Regular cardiac myocyte (primary cell): ENCODE data around the gene CGRRF1. TPM values are rescaled to one million over a fixed set of nuclear protein-coding genes. Genes with fewer than 3 reads are reported as not detected.

Source experiments
- total RNA-seq: library from RNA; depleted of rRNA; stranded (reverse); fragments of >200 nt; gene quantifications from 2 replicates; pipeline ENCODE4 v1.2.3, GENCODE V29; 2014

CGRRF1 gene, protein sequence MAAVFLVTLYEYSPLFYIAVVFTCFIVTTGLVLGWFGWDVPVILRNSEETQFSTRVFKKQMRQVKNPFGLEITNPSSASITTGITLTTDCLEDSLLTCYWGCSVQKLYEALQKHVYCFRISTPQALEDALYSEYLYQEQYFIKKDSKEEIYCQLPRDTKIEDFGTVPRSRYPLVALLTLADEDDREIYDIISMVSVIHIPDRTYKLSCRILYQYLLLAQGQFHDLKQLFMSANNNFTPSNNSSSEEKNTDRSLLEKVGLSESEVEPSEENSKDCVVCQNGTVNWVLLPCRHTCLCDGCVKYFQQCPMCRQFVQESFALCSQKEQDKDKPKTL
- total RNA-seq, result 15.0 and 25.1 TPM in 2 replicates

DNA sequence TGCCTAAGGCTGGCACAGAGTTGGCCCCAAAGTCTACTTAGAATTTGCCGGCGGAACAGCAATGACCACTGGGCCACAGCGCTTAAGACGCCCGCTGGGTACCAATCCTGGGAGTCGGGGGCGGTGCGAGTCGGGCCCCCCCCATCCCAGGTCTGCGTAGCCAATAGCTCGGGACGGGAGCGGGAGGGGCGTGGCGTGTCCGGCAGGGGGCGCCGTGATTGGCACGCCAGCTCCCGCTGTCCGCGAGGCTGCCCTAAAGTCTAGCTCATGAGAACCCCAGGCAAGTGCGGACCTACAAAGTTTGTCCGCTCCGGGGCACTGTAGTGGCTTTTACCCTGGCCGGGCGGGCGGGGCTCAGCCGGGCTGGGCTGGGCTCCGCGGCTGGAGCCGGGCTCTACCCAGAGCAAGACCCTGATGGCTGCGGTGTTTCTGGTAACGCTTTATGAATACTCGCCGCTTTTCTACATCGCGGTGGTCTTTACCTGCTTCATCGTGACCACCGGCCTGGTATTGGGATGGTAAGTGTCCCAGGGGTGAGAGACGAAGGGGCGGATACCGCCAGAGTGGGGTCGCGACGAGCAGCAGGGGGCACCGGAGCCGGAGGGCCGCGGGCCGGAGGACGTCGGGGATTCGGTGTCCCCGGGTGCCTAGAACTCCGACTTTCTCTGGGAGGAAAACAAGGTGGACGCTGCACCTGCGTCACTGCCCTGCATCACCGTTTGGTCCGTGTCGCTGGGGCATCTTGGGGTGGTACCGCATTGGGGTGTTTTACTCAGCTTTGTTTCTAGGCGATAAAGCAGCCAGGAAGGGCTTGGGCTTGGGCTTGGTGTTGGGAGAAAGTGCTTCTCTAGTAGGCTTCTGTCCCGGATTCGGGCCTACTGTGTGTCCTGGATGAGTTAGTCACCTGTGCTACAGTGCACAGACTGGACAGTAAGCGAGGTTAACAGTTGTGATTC, at the start of gene CGRRF1:
CGRRF1 (plus strand) TSS at position 361 of the 956 bp plus-strand sequence; CDS start at position 415, 54 bp downstream.

DNA sequence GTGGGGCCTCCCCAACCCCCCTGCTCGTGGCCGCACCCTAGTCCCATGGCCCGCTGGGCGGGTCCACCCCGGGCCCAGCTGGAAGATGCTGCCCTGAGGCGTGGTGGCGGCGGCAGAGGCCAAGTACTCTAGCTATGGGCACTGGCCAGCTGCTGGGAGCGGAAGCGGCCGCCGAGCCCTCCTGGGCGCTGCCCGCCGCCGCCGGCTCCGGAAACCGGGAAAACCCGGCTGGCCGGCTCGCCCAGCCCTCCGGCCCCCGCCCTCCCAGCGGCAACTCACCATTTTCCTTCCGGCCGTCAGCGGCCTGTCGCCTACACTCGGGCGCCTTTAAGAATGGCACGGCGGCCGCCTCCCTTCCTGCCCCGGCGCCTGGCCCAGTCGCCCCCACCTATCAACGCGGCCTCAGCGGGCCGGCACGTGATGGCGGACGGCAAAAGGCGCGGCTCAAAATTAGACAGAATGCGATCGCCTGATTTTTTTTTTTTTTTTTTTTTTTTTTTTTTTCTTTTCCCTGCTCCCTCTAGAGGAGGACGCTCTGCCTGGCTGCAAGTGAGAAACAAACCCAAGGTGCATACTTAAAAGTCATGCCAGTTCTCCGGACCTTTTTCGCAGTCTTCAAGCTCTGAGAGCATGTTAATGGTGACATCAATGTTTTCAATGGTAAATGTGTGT, 20.9 kb upstream of the CGRRF1 start, which contains the start of gene GMFB:
GMFB (minus strand) TSS at position 335 of the 672 bp plus-strand sequence; CDS start at position 282, 53 bp downstream.

DNA sequence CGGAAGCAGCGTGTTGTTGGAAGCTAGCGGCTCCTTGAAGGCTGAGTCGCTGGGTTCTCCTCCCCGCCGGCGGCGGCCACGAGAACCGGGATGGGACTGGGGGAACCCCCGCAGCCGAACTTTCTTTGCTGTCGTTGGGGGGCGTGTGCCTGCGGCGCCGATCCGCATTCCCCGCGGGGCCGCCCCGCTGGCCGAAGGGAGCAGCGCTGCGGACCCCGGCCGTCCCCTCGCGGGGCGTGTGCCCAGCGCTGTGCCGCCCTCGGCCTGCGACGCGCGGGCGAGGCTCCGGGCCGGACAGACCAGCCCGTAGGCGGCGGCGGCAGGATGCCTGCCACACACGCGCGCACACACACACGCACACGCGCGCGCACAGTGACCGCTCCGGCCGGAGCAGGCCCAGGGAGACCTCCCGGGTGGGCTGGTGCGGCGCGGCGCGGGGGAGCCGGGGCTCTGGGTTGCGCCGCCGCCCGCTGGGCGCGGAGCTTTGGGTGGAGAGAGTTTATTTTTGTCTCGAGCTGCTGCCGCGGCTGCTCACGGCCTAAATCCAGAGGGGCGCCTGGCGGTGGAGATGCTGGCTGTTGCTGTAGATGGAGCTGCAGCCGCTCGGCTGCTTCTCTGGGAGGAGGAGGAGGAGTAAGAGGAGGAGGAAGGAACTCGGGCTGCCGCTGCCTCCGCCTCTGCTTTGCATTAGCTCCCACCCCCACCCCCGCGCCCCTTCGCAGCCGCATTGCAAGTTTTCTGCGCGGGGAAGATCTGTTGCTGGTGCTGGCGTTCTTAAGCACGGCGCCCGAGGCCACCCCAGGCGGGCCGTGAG, 56.9 kb downstream of the CGRRF1 start, which contains the start of gene SAMD4A:
SAMD4A (plus strand) TSS at position 719 of the 814 bp plus-strand sequence. CDS start 789 bp downstream, outside the sequence.

Other genes with a start within 250 kb of the CGRRF1 start
- 9.9 and 82.6 TPM in 2 replicates for gene CDKN3, start 112.9 kb upstream of the CGRRF1 start, total RNA-seq
- gene CNIH1, start 68.5 kb upstream of the CGRRF1 start, total RNA-seq, result 196 and 342 TPM in 2 replicates
- gene GMFB, start 20.9 kb upstream of the CGRRF1 start, total RNA-seq, result 132 and 144 TPM in 2 replicates
- gene SAMD4A, start 57.2 kb downstream of the CGRRF1 start, total RNA-seq, result 13.6 and 31.9 TPM in 2 replicates